Measurements from ENCODE around the gene MATN1.

MATN1 gene

DNA sequence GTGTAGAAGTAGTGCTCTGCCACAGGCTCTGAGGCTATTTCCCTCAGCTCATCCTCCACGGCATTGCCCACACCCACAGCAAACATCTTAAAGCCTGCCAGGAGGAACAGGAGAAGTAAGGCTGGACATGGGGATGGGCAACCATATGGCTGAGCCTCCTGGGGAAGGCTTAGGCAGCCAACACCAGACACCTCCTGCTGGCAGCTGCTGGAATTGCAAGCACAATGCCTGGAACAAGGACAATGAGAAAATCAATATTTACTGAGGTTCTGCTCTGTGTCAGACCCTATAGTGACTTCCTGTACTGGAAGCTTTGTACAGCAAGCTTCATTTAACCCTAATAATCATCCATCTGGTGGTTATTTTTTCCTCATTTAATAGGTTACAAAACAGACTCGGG is 8.2 kb downstream of the MATN1 start:
- no peak for DNase-seq

DNA sequence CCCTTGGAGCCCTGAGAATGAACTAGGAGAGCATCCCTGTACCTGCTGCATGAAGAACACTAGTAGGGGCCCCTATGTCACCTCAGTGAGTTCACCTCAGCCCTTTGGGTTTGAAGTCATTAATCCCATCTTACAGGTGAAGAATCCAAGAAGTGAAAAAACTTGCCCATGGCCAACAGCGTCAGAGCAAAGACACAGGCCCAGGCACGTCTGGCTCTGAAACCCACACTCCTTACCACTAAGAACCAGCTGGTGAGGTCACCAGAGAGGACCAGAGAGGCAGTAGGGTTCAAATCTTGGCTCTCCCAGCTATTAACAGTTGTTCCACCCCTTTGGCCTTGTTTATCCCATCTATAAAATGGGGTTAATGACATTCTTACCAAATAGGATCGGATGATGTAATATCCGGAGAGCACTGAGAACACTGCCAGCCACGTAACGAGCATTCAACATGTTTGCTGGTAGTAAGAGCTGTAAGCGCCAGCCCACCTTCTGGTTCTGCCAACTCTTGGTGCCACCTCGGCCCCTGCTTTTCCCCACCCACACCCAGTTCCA is 8.8 kb downstream of the MATN1 start:
- DNase-seq = no peak

DNA sequence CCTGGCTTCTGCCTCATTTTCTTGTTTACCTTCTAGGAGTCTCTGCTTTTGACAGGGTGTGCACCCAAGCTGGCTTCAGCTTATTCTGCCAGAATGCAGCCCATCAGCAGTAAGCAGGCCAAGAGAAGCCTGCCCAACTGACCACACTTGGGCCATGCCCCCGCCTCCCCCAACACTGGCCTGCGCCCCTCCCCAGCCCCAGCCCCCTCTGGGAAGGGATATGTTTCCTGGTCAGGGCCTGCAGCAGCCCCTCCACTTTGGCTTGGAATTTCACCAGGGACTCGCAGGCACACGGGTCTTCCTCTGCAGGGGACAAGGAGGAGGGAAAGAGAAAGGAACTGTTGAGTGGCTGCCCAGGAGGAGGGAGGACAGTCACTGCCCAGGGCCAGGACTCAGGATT is 9.4 kb downstream of the MATN1 start:
- no peak for DNase-seq

DNA sequence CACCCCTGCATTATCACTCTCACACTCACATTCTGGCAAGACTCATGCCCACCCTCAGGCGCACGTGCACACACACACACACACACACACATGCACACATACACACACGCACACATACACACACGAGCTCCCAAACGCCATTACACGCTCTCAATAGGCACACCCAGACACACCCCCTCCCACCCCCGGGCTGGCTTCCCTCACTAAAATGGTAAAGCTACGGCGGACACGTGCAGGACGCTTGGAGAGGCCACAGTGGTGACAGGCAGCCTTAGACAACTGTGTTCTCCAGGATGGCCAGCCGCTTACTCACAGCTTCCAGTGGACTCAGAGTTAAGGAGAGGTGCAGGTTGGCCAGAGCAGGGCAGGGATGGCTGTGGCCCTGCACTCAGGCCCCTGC is 10.1 kb downstream of the MATN1 start:
- DNase-seq = no peak

DNA sequence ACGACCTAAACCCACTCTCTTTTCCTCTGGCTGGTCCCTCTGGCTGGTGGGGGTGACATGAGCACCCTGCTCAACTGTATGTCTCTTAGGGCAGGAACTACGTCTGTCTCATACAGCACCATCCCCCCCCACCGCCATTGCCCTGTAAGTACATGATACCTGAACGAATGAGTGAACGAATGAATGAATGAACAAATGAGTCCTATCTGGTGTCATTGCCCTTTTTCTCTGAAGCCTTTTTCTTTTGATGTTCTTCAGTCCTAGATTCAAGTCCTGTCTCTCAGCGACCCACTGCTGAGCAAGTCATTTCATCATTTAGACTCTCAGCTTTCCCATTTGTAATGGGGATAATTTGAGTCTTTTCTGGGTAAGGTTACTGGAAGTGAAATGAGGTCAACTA is 10.8 kb downstream of the MATN1 start:
- DNase-seq = no peak

DNA sequence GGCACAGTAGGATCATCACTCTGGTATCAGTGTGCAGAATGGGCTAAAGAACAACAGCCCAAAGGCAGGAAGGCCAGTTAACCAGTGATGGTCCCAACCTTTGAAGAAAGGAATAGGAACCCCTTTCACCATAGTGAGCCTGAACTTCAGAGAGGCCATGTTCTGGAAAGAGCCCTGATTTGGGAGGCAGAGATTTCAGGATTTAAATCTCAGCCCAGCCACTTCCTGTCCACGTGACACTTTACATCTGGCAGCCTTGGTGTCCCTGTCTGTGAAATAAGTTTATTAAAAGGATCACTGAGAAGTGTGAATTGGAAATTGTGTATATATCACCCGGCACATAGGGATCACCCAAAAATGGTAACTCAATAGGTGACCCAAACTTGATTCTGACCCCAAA is 13.0 kb downstream of the MATN1 start:
- no peak for DNase-seq

DNA sequence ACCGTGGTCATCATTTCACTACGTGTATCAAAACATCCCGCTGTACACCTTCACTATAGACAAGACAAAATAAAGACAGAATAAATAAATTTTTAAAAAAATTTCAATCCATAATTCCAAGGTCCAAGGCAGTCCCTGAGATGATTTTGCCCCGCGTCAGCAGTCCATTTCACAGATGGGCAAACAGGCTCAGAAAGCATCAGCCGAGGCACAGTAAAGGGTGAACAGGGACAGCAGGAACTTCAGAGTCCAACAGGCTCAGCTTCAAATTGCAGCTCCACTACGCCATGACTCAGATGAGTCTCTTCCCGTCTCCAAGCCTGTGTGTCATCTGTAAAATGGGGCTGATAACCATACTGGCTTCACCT is 15.0 kb downstream of the MATN1 start:
- DNase-seq = no peak

DNA sequence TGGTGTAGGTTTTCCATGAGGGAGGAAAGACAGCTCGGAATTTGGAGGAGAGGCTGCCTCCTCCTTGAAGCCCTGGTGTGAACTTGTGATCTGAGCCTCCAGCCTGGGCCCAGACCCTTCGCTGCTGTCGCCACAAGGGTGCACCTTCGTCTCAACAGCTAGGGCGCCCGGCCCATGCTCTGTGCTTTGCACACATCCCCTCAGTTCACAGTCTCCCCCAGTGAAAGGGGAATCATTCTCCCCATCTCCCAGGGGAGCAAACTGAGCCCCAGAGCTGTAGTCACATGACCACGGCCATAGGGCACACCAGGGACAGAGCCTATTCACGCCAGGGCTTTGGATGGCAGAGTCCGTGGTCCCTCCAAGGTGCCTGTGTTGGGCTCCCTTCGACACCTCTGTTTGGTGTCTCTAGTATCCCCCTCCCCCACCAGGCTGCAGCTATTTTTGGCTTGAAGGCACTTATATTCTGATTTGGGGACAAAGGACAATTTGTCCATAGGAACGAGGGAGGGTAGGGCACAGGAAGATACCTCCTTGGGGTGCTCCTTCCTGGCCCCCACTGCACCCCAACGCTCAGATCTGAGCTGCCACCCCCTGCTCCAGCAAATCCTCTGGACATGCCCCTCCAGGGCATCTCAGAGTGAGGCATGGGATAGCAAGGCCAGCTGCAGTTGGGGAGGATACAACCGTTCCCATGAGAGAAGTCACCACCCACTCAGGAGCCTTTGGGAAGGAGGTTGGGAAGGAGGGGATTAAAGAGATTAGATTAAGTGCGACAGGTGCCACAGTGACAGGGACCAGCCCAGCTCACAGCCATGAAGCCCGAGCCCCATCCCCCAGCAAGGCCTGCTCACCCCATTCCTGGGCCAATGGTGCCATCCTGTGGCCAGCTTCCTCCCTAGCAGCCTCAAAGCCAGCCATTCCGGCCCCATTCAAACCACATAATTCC is 15.7 kb downstream of the MATN1 start:
- DNase-seq = peak; percentile 65

DNA sequence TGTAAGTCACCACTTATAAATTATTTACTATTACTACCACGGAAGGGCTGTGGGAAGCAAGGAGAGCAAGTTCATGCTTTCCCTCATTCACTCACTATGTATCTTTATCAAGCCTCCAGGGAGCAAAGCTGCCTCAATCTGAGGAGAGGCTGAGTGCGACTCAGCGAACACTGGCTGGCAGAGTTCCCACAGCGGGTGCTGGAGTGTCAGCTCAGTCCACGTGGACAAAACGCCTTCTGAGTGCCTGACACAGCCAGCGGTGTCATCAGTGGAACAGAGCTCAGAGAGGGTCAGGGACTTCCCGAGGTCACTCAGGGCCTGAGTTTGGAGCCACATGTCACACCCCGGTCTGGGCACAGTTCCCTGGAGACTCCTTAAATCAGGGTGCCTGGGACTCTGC is 16.9 kb downstream of the MATN1 start:
- peak; percentile 54 for DNase-seq

DNA sequence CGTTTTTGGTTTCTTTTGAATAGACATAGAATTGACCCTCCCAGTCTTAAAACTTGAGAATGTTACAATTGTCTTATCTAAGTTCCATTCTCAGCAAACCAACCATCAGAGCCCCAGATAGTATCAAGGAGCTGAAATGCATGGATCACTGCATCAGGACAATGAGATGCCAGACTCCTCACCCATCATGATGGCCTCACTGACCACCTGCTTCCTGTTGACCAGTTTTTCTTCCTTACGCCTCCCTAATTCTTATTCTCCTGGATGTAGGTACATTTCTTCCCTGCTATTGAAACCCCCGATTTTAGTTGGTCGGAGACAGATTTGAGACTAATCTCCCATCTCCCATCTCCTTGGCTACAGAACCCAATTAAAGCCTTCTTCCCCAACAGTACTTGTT is 17.7 kb downstream of the MATN1 start:
- no peak for DNase-seq

DNA sequence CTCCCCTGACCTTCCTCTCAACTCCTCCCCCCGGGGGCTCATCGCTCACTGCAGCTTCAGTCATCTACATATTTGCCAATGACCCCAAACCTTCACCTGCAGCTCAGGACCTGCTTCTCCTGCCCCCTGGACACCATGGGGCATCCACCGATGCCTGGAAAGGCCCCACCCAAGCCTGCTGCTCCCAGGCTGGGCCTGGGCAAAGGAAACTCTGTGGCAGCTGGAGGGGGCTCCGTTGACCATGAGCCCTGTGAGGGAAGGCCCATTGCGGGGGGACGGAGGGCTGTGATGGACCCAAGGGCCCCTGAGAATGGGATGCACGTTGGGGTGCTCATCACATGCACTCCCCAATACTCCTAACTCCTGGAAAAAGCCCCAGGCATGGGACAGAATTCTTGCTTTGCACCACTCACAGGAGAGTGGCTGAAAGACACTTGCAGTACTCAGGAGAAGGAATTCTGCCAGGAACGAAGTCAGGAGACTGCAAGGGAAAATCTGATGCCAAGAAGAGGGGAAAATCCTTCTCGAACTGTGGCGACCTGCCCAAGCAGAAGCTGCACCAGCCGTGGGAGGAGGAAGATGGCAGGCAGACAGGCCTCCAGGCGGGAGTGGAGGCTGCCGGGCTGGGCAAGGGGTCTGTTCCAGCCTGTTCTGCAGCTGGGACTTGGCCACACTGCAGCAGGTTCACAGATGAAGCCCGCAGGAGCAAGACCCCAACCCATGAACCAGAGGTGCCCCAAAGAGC is 18.4 kb downstream of the MATN1 start:
- DNase-seq = no peak

DNA sequence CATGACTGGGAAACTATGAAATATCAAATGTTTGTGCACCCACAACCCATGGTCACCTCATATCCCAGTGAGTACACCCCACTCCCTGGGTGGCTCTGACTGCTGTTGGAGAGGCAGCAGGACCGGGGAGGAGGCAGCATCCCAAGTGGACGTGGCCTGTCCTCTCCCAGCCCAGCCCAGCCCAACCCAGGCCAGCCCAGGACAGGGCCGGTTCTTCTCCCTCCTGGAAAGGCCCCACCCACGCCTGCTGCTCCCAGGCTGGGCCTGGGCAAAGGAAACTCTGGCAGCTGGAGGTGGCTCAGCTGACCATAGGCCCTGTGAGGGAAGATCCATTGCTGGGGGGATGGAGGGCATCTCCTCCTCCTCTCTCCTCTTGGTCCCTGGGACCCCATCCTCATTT is 19.1 kb downstream of the MATN1 start:
- no peak for DNase-seq

DNA sequence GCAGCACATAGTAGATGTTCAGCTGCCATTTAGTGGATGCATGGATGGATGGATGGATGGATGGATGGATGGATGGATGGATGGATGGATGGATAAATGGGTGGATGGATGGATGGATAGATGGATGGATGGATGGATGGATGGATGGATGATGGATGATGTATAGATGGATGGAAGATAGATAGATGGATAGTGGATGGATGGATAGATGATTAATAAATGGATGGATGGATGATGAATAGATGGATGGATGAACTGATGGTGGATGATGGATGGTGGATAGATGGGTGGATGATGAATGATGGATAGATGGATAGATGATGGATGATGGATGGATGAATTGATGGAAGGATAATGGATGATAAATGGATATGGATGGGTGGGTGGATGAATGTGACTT is 20.6 kb downstream of the MATN1 start:
- no peak for DNase-seq

DNA sequence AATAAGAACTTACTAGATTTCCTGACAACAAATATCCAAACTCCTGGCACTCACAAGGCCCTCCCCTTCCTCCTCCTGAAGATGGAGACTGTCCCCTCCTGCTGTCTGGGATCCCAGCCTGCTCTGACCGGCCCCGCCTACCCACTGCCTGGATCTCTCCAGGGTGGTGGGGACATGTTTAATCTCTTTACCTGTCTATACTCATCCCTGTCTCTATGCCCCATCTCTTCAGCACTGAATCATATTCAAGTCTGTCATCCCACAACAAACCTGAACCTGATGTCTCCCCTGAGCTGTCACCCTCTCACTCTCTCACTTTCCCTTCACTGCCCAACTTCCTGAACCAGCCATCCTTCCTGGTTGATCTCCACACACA is 22.1 kb downstream of the MATN1 start:
- no peak for DNase-seq

DNA sequence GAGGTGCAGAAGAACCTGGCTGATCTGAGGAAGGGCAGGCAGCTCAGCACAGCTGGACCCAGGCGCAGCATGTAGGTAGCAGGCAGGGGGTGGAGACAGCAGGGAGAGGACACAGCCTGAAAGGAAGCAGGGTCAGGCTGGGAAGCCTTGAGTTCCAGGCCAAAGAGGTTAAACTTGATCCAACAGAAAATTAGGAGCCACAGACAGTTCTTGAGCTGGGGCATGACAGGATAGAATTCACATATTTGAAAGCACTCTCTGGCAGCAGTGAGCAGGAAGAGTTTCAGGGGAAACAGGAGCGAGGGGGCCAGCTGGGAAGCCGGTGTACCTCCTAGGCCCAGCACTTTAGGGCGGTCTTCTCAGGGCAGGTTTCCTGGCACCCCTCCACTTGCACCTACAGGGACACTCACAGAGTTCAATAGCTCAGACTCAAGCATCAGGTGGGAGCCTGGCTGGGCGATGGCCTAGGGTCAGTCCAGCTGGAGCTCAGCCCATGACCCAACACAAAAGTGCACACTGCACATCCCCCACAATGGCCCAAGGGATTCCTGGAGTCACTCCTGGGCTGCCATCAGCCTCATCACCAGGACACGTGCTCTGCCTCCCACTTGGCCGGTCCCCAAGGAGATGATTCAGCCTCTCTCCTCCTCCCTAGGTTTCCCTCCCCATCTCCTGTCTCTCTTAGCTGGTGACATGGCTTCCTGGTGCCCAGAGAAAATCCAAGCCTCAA is 22.7 kb downstream of the MATN1 start:
- peak; percentile 84 for DNase-seq

DNA sequence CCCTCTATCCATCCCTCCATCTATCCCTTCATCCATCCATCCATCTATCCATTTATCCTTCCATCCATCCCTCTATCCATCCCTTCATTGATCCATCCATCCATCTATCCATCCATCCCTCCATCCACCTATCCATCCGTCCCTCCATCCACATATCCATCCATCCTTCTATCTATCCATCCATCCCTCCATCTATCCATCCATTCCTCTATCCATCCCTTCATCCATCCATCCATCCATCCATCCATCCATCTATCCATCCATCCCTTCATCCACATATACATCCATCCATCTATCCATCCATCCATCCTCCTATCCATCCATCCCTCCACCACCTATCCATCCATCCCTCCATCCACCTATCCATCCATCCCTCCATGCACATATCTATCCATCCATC is 23.6 kb downstream of the MATN1 start:
- DNase-seq = no peak

DNA sequence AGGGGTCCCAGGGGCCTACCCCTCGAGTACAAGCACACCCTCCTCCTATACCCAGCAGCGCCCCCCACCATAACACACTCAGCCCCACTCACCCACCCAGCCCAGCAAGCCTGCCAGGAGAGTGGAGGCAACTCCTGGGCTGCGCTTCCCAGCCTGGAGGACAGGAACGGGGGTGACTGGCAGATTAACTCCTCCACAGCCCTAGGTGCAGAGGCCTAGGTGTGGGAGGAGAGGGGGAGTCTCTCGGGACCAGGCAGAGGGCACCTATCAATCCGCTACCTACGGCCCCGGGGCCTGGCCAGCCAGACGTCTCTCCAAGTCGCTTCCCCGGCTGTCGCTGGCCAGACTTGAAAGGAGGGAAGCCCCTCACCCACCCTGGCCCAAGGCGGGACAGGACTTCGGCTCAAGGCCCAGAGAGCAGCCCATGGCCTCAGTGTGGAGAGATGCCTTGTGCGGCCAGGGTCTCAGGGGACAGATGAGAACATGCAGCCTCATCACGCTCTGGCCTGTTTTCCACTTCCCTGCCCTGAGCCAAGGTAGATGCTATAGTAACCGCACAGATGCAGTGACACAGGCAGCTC is 24.9 kb downstream of the MATN1 start:
- peak; percentile 46 for DNase-seq

DNA sequence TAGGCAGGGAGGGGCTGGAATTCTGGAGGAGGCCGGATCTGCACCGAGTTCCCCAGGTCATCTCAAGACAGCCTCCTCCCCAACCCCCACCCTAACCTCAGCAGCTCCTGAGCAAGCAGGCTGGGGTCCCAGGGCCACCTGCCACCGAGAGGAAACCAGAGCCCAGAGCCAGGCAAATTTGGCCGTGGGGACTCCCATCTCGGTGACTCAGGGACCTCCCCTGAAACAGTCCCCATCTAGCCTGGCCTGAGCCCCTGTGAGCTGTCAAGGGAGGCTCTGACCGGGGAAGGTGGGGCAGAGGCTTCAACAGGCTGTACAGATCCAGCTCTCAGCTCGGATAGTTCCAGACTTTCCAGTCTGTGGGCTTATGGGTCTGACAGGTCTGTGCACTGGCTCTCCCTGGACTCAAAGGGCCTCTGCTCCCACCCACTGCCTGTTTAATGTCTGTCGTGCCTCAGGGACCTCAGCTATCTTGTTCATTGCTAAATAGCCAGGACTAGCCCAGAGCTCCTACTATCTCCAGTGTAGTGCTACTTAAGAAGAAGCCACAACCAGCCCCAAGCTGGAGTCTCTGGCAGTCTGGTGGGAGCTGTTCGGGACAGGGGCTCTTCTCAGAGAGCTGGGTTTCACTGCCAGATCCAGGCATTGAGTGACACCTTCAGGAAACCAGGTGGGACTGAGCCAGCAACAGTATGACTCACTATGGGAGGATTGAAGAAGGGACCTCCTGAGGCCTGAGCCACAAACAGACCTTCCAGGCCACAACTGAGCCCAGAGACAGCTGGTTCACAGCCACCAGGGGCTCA is 25.6 kb downstream of the MATN1 start:
- DNase-seq = peak; percentile 67

DNA sequence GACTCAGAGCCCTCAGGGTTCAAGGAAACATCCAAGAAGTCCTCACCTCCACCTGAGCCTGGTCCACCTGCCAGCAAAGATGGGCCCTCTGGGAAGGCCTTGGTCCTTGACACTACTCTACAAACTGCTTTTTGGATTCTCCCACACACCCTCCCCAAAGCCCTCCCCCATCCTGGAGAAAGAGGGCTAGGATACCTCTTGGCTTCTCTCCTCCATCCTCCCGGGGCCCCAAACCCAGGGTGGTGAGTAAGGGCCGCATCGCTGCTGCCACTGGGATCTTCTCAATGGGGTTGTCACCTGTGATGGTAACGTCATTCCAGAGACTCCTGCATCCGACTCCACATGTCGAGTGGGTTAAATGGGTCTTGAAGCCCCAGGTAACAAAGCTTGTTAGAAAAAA is 26.6 kb downstream of the MATN1 start:
- no peak for DNase-seq

DNA sequence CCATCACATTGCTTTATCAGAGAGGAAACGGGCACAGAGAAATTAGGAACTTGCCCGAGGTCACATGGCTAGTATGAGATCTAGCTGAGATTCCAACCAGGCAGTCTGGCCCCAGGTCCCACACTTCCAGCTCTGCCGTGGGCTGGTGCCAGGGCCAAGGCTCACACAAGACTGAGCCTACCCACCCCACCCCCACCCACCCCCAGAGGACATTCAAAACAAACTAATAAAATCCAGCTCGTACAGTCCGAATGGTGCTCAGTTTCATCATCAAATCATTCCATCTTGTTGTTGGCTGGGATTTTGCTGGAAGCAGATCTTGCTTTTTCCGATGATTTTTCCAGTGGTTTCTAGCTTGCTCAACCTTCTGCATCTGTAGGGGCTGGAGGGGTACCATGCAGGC is 27.9 kb downstream of the MATN1 start:
- no peak for DNase-seq

DNA sequence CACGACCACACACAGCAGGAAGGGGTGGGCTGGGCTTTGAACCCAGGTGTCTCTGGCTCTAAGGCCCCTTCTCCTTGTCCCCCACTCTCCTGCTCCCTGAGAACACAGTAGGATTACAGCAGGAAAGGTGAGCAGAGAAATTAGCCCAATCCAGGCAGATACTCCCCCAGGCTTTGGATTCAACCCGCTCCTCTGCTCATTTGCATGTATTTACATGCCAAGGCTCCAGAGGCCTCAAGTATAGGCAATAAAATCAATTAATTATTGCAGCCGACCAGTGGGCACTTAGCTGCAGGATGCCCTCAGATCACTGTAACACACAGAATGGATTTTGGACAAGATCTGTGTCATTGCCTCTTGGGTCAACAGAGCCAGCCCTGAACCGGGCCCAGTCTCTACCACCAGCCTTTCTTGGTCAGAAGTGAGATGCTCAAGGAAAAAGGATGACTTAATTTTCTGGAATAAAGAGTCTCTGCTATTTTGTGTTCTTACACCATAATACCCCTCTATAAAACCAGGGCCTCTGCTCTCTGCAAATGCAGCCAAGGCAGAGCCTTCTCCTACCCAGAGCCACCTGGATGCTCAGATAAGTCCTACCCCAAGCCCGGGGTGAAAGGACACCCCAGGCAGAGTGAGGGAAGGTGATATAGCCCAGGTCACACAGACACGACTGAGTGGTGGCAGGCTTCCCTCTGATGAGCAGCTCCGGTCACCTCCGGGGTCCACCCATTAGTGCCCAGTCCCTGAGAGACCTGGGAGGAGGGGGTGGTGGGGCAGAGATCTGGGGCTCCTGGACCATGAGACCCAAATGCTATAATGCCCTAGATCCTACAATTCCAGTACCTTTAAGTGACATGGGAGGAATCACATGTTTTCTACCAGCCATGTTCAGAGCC is 28.9 kb downstream of the MATN1 start:
- DNase-seq = no peak
